ENCODE results near the gene IFT20. TPM values are rescaled to one million over a fixed set of nuclear protein-coding genes. Genes with fewer than 3 reads are reported as not detected.
"Not testable (repeated sequence)": the region's sequence is repeated elsewhere in the genome, so short reads cannot be mapped to it uniquely, and the experiment has no call there.

Gene IFT20
- total RNA-seq, 2 donors from 2014 or later, result 17.5 to 21.3 TPM

DNA sequence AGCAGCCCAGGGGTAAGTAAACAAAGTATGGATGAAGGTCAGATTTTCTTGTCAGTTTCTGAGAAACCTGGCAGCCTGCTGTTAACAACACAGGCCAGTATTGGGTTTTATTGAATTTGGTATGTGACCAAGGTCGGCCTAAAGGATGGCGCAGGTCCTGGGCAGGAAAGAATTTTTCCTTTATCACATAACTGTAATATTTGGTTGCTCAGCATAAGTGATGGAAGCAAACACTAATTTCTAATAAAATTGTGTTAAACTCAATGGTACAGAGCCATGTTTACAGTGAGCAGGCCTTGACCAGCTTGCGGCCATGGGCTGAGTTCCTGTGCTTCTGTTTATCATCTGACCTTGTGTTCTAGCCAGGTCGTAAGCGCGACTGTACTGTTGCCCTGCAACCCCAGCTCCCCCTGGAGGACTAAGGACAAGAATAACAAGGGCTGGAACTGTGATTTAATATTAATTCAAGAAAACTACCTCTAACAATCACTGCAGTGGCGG, 11.5 kb upstream of the IFT20 start:
- Mint-ChIP-seq H3K27ac (no peak overlapping the region), H3K4me3 (no peak overlapping the region), H3K27me3 (no peaks in the 10 kb centered on the region), H3K9me3 (no peaks in the 10 kb centered on the region), H3K4me1 (no peaks in the 10 kb centered on the region), H3K36me3 (ENCODE audit: low read depth) (peaks cover 93% of the 10 kb centered on the region)
- ATAC-seq (replicated peaks), result no peak

- Mint-ChIP-seq H3K9me3 (no peaks in the 10 kb centered on the region), H3K4me1 (no peaks in the 10 kb centered on the region), H3K36me3 (ENCODE audit: low read depth) (peaks cover 93% of the 10 kb centered on the region), H3K27ac (peak overlapping the region; percentile 24), H3K4me3 (no peak overlapping the region), H3K27me3 (no peaks in the 10 kb centered on the region)
- no peak for ATAC-seq (replicated peaks)
Observed at GRCh38 chr17:28346199-28346580, 10.9 kb upstream of the IFT20 start.

- peaks cover 93% of the 10 kb centered on the region for H3K36me3 Mint-ChIP-seq (ENCODE audit: low read depth)
- no peaks in the 10 kb centered on the region for H3K9me3 Mint-ChIP-seq
- no peaks in the 10 kb centered on the region for H3K27me3 Mint-ChIP-seq
- H3K27ac Mint-ChIP-seq, result peak overlapping the region; percentile 24
- H3K4me3 Mint-ChIP-seq, result no peak overlapping the region
- no peaks in the 10 kb centered on the region for H3K4me1 Mint-ChIP-seq
- no peak for ATAC-seq (replicated peaks)
Observed at GRCh38 chr17:28345419-28346198, 10.3 kb upstream of the IFT20 start.

DNA sequence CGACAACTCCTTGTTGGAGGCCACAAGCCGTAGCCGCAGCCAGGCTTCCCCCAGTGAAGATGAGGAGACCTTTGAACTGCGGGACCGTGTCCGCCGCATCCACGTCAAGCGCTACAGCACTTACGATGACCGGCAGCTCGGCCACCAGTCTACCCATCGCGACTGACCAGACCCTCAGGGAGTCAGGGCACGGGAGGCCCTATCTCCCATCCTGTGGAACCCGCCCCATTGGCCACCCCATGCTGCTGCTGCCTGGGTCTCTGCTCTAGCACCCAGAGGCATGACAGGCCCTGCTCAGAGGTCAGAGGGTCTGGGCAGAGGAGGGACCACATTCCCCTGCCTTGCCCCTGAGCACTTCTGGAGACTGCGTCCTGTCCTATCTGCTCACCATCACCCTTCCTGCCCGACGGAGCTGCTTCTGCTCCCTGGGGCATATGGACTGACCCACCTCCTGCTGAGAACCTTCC, 9.2 kb upstream of the IFT20 start:
- Mint-ChIP-seq H3K36me3 (ENCODE audit: low read depth) (peaks cover 93% of the 10 kb centered on the region), H3K4me1 (no peaks in the 10 kb centered on the region), H3K27ac (no peak overlapping the region)

DNA sequence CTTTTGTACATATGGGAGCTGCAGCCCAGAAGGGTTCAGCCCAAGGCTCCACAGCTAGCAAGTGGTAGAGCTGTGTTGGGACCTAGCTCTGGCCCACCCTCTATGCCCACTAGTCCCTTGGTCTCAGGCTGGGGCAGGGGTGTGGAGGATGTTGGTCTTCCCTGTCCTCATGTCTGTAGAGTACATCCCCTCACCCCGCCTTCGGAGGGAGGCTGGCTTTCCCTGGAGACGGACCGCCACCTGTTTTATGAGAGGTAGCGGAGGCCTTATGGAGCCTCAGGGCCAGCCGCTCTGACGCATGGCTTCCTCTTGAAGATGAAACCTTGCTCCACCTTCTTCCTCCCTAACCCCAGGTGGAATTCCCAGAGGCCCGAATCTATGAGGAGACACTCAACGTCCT, 8.7 kb upstream of the IFT20 start:
- Mint-ChIP-seq H3K27ac (no peak overlapping the region), H3K36me3 (ENCODE audit: low read depth) (peaks cover 93% of the 10 kb centered on the region), H3K27me3 (no peaks in the 10 kb centered on the region), H3K4me3 (no peak overlapping the region), H3K4me1 (no peaks in the 10 kb centered on the region), H3K9me3 (no peaks in the 10 kb centered on the region)
- peak; percentile 9 for ATAC-seq (replicated peaks)

More for the DNA sequence above, 9.2 kb upstream of the IFT20 start:
- Mint-ChIP-seq H3K9me3 (no peaks in the 10 kb centered on the region), H3K27me3 (no peaks in the 10 kb centered on the region), H3K4me3 (no peak overlapping the region)
- ATAC-seq (replicated peaks), result no peak

GRCh38 chr17:28343491-28343932, 8.2 kb upstream of the IFT20 start:
- peak; percentile 14 for ATAC-seq (replicated peaks)
- peaks cover 88% of the 10 kb centered on the region for H3K36me3 Mint-ChIP-seq (ENCODE audit: low read depth)
- H3K4me3 Mint-ChIP-seq, result no peak overlapping the region
- no peak overlapping the region for H3K27ac Mint-ChIP-seq
- no peaks in the 10 kb centered on the region for H3K4me1 Mint-ChIP-seq
- no peaks in the 10 kb centered on the region for H3K9me3 Mint-ChIP-seq
- no peaks in the 10 kb centered on the region for H3K27me3 Mint-ChIP-seq

GRCh38 chr17:28342313-28342712, 7.0 kb upstream of the IFT20 start:
- no peaks in the 10 kb centered on the region for H3K27me3 Mint-ChIP-seq
- H3K4me1 Mint-ChIP-seq, result peaks cover 6% of the 10 kb centered on the region
- no peak for ATAC-seq (replicated peaks)
- no peaks in the 10 kb centered on the region for H3K9me3 Mint-ChIP-seq
- peaks cover 76% of the 10 kb centered on the region for H3K36me3 Mint-ChIP-seq (ENCODE audit: low read depth)
- H3K27ac Mint-ChIP-seq, result no peak overlapping the region
- H3K4me3 Mint-ChIP-seq, result no peak overlapping the region

- Mint-ChIP-seq H3K9me3 (no peaks in the 10 kb centered on the region), H3K4me3 (no peak overlapping the region), H3K27me3 (no peaks in the 10 kb centered on the region), H3K4me1 (peaks cover 12% of the 10 kb centered on the region), H3K27ac (no peak overlapping the region), H3K36me3 (ENCODE audit: low read depth) (peaks cover 68% of the 10 kb centered on the region)
- no peak for ATAC-seq (replicated peaks)
Observed at GRCh38 chr17:28341516-28341915, 6.2 kb upstream of the IFT20 start.

DNA sequence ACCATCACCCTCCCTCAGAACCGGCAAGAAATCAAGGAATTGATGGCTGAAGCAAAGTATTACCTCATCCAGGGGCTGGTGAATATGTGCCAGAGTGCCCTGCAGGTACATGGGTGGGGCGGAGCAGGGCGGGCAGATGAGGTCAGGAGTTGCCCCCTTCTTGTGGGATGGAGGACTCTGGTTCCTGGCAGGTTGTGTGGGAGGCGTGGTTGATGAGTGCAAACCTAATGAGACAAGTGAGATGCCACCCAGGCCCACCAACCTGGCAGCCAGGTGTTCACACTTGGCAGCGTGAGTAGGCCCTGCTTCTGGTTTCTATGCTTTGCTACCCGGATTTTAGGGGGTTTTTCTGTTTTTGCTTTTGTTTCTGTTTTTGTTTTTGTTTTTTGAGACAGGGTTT, 5.1 kb upstream of the IFT20 start:
- H3K36me3 Mint-ChIP-seq (ENCODE audit: low read depth), result peaks cover 60% of the 10 kb centered on the region
- no peak overlapping the region for H3K27ac Mint-ChIP-seq
- H3K9me3 Mint-ChIP-seq, result no peaks in the 10 kb centered on the region
- ATAC-seq (replicated peaks), result no peak
- H3K27me3 Mint-ChIP-seq, result no peaks in the 10 kb centered on the region
- H3K4me1 Mint-ChIP-seq, result peaks cover 12% of the 10 kb centered on the region
- H3K4me3 Mint-ChIP-seq, result no peak overlapping the region

- no peak for ATAC-seq (replicated peaks)
- no peaks in the 10 kb centered on the region for H3K9me3 Mint-ChIP-seq
- H3K4me1 Mint-ChIP-seq, result peaks cover 17% of the 10 kb centered on the region
- no peaks in the 10 kb centered on the region for H3K27me3 Mint-ChIP-seq
- H3K27ac Mint-ChIP-seq, result no peak overlapping the region
- no peak overlapping the region for H3K4me3 Mint-ChIP-seq
- peaks cover 52% of the 10 kb centered on the region for H3K36me3 Mint-ChIP-seq (ENCODE audit: low read depth)
Observed at GRCh38 chr17:28339431-28339830, 4.2 kb upstream of the IFT20 start.

DNA sequence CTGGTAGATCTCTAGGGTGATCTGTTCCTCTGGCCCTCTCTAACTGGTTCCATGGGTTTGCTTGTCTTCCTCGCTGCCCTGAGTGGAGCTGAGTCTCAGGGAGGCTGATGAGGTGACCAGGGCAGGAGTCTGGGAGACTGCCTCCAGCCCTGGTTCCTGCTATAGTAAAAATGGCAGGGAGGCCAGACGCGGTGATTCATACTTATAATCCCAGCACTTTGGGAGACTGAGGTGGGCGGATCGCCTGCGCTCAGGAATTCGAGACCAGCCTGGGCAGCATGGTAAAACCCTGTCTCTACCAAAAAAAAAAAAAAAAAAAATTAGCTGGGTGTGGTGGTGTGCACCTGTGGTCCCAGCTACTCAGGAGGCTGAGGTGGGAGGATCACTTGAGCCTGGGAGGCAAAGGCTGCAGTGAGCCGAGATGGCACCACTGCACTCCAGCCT, 3.5 kb upstream of the IFT20 start:
- H3K9me3 Mint-ChIP-seq; H3K4me3 Mint-ChIP-seq; H3K27me3 Mint-ChIP-seq; ATAC-seq (replicated peaks): not testable (repeated sequence)
- Mint-ChIP-seq H3K27ac (peak overlapping the region; percentile 96), H3K36me3 (ENCODE audit: low read depth) (peaks cover 46% of the 10 kb centered on the region), H3K4me1 (peaks cover 23% of the 10 kb centered on the region)

- Mint-ChIP-seq H3K4me1 (peaks cover 24% of the 10 kb centered on the region), H3K4me3 (peak overlapping the region; percentile 93)
Observed at GRCh38 chr17:28338056-28338768, 2.9 kb upstream of the IFT20 start.

DNA sequence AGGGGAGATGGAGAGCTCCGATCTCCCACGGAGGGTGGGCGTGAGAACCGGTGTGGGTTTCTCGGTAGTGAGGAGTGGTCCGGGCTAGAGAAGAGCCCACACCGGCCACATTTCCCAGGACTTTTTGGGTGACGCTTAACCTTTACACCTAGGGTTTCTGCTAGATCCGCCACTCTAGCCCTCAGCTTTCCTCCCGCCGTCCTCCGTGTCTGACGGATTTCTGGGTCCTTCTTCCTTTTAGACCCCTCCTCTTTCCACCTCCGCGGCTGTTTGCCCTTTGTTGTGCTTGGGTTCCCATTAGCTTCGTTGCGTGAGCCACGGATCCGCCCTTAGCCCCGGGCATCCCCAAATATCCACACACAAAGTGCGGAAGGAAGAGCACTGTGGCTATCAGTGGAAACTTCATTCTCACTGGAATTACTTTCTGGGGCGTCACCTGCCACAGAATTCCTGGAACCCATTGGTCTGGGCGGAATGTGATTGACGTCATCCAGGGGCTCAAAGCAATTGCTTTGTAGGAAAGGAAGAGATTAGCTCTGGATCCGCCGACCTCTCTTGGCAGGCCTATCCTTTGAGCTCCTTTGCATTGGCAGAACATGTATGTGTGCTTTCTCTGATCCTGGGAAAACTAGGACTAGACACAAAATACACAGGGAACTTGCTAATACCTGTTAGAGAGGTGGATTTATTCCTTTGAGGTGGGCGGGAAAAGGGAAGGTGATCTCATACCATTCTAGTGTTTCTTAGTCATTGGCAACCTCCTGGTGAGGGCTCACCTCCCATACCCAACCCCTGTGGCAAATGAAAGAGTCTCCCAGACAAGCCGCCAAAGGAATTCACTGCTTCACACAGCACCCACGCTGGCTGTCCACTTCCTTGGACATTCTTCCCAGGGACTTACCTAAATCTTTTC, 943 bp upstream of the IFT20 start:
- Mint-ChIP-seq H3K27ac (peak overlapping the region; percentile 96), H3K4me3 (peak overlapping the region; percentile 93), H3K27me3 (no peaks in the 10 kb centered on the region), H3K36me3 (ENCODE audit: low read depth) (peaks cover 36% of the 10 kb centered on the region), H3K4me1 (peaks cover 30% of the 10 kb centered on the region), H3K9me3 (no peaks in the 10 kb centered on the region)
- peak; percentile 3 for ATAC-seq (replicated peaks)

More at GRCh38 chr17:28338056-28338768, 2.9 kb upstream of the IFT20 start:
- Mint-ChIP-seq H3K36me3 (ENCODE audit: low read depth) (peaks cover 42% of the 10 kb centered on the region), H3K27me3 (no peaks in the 10 kb centered on the region), H3K27ac (peak overlapping the region; percentile 96), H3K9me3 (no peaks in the 10 kb centered on the region)
- ATAC-seq (replicated peaks), result no peak

DNA sequence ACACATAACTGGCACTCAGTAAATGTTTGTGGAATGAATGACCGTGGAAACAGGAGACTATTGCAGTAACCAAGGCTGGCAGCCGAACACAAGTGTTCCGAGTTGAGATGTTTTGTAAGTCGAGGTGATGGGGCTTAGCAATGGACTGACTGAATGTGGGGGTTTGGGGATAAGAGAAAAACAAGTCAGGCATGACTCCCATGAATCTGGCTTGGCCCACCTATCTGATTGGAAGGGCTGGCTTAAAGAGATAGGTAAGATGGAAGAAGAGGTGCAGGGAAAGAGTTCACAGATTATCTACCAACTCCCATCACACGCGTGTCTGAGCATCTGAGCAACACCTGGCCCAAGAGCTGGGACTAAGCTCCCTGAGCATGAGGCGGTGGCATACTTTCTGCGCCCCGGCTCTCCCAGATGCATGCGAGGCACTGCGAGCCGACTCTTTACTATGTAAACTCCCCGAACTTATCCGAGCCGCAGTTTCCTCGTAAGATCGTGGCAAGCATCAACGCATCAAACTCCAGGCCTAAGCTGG, 539 bp downstream of the IFT20 start:
- Mint-ChIP-seq H3K36me3 (ENCODE audit: low read depth) (peaks cover 24% of the 10 kb centered on the region), H3K27ac (peak overlapping the region; percentile 96), H3K27me3 (no peaks in the 10 kb centered on the region), H3K4me1 (peaks cover 30% of the 10 kb centered on the region), H3K9me3 (no peaks in the 10 kb centered on the region), H3K4me3 (peak overlapping the region; percentile 93)
- ATAC-seq (replicated peaks), result no peak

All from activated T-helper 17 cell treated with anti-CD3 and anti-CD28 coated beads, Interleukin-2, amount 50 U/mL, for 72 hours (primary cell).